Measurements from ENCODE around the gene MTHFD1L.

DNA sequence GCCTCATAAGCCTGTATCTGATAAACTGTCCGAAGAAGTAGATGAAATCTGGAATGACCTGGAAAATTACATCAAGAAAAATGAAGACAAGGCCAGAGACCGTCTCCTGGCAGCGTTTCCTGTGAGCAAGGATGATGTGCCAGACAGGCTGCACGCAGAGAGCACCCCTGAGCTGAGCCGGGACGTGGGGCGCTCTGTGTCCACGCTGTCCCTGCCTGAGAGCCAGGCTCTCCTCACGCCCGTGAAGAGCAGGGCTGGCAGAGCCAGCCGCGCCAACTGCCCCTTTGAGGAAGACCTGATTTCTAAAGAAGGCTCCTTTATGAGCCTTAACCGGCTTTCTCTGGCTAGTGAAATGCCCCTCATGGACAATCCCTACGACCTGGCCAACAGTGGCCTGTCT, 33.9 kb upstream of the MTHFD1L start:
- TF ChIP-seq, protein P1, sequence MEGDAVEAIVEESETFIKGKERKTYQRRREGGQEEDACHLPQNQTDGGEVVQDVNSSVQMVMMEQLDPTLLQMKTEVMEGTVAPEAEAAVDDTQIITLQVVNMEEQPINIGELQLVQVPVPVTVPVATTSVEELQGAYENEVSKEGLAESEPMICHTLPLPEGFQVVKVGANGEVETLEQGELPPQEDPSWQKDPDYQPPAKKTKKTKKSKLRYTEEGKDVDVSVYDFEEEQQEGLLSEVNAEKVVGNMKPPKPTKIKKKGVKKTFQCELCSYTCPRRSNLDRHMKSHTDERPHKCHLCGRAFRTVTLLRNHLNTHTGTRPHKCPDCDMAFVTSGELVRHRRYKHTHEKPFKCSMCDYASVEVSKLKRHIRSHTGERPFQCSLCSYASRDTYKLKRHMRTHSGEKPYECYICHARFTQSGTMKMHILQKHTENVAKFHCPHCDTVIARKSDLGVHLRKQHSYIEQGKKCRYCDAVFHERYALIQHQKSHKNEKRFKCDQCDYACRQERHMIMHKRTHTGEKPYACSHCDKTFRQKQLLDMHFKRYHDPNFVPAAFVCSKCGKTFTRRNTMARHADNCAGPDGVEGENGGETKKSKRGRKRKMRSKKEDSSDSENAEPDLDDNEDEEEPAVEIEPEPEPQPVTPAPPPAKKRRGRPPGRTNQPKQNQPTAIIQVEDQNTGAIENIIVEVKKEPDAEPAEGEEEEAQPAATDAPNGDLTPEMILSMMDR (IDR thresholded peaks at IDR 0.05; ENCODE audit: insufficient read depth, low read length, poor library complexity, severe bottlenecking): no peak
- TF ChIP-seq EZH2phosphoT487 (conservative IDR thresholded peaks at IDR 0.05; ENCODE audit: low read length): no peak

Measured in SU-DHL-6 (cell line).